ENCODE measurements around the gene TMPRSS15.

DNA sequence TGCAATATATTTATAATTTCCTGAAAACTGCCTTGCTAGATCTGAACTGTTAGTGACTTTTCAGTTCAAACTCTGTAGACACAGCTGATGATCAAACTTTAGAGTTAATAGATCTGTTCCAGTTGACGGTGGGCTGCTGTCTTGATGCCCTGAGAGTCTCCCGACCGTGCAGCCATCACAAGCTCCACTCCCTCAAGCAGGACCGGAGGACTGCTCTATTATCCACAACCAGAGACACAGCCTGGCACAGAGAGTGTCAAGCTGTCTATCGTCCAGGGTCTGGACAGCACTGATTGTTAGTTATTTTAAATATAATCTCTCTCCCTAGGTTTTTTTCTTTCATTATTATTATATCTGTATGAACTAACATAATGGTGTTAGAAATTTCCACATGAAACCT, 150.9 kb downstream of the TMPRSS15 start:
- TF ChIP-seq POLR2A (IDR thresholded peaks at IDR 0.05; ENCODE audit: extremely low read depth, insufficient read length) (no peak), MYC (IDR thresholded peaks at IDR 0.05; ENCODE audit: low read depth, low read length) (no peak)
- TF ChIP-seq, protein P1, sequence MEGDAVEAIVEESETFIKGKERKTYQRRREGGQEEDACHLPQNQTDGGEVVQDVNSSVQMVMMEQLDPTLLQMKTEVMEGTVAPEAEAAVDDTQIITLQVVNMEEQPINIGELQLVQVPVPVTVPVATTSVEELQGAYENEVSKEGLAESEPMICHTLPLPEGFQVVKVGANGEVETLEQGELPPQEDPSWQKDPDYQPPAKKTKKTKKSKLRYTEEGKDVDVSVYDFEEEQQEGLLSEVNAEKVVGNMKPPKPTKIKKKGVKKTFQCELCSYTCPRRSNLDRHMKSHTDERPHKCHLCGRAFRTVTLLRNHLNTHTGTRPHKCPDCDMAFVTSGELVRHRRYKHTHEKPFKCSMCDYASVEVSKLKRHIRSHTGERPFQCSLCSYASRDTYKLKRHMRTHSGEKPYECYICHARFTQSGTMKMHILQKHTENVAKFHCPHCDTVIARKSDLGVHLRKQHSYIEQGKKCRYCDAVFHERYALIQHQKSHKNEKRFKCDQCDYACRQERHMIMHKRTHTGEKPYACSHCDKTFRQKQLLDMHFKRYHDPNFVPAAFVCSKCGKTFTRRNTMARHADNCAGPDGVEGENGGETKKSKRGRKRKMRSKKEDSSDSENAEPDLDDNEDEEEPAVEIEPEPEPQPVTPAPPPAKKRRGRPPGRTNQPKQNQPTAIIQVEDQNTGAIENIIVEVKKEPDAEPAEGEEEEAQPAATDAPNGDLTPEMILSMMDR (IDR thresholded peaks at IDR 0.05; ENCODE audit: low read depth, low read length): no peak
- TF ChIP-seq, protein P2, sequence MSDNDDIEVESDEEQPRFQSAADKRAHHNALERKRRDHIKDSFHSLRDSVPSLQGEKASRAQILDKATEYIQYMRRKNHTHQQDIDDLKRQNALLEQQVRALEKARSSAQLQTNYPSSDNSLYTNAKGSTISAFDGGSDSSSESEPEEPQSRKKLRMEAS (IDR thresholded peaks at IDR 0.05; ENCODE audit: low read depth, low read length): no peak
